ENCODE measurements around the gene IDUA. TPM values are rescaled to one million over a fixed set of nuclear protein-coding genes. Genes with fewer than 3 reads are reported as not detected.
A peak's percentile ranks its signal among the peaks of the same experiment; 100 is the strongest.

The IDUA gene
- total RNA-seq, 4 donors from 2014 or later = 11.0 to 33.1 (median 19.7) TPM

DNA sequence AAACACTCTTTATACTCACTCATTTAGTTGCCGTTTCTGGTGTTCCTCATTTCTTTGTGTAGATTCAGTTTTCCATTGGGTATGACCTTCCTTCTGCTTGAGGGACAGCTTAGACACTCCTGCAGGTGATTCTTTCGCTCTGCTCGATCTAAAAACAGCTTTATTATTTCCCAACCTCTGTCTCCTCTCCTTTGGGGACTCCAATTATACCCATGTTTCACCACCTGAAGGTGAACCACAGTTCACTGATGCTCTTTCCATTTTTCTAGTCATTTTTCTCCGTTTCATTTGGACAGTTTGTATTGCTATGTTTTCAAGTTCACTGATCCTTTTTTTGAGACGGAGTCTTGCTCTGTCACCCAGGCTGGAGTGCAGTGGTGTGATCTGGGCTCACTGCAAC lies 20.0 kb downstream of the IDUA start:
- 92% methylated on average over 5 of the region's 5 CpGs for WGBS
- no peak overlapping the region for H3K4me3 ChIP-seq
- no peaks in the 10 kb centered on the region for H3K9me3 ChIP-seq
- DNase-seq (ENCODE audit: low spot score in 2 of 2) = no peak
- H3K27me3 ChIP-seq = peaks cover 56% of the 10 kb centered on the region
- no peaks in the 10 kb centered on the region for H3K36me3 ChIP-seq
- peaks cover 39% of the 10 kb centered on the region for H3K4me1 ChIP-seq
- TF ChIP-seq POLR2A (IDR thresholded peaks at IDR 0.05) (no peak), EP300 (IDR thresholded peaks at IDR 0.05) (no peak), POLR2AphosphoS5 (IDR thresholded peaks at IDR 0.05) (no peak)
- TF ChIP-seq, protein P1, sequence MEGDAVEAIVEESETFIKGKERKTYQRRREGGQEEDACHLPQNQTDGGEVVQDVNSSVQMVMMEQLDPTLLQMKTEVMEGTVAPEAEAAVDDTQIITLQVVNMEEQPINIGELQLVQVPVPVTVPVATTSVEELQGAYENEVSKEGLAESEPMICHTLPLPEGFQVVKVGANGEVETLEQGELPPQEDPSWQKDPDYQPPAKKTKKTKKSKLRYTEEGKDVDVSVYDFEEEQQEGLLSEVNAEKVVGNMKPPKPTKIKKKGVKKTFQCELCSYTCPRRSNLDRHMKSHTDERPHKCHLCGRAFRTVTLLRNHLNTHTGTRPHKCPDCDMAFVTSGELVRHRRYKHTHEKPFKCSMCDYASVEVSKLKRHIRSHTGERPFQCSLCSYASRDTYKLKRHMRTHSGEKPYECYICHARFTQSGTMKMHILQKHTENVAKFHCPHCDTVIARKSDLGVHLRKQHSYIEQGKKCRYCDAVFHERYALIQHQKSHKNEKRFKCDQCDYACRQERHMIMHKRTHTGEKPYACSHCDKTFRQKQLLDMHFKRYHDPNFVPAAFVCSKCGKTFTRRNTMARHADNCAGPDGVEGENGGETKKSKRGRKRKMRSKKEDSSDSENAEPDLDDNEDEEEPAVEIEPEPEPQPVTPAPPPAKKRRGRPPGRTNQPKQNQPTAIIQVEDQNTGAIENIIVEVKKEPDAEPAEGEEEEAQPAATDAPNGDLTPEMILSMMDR (IDR thresholded peaks at IDR 0.05) = no peak
- no peak overlapping the region for H3K27ac ChIP-seq

- no peaks in the 10 kb centered on the region for H3K9me3 ChIP-seq
- H3K27me3 ChIP-seq = peaks cover 34% of the 10 kb centered on the region
- H3K27ac ChIP-seq = no peak overlapping the region
- DNase-seq (ENCODE audit: low spot score in 2 of 2) = no peak
- H3K36me3 ChIP-seq = no peaks in the 10 kb centered on the region
- WGBS = 1% methylated on average over 24 of the region's 36 CpGs
- TF ChIP-seq, protein P1 (IDR thresholded peaks at IDR 0.05) = no peak
- TF ChIP-seq POLR2A (IDR thresholded peaks at IDR 0.05) = no peak
- no peak for TF ChIP-seq EP300 (IDR thresholded peaks at IDR 0.05)
- TF ChIP-seq POLR2AphosphoS5 (IDR thresholded peaks at IDR 0.05) = no peak
- peaks cover 31% of the 10 kb centered on the region for H3K4me1 ChIP-seq
- H3K4me3 ChIP-seq = peak overlapping the region; percentile 65
Observed at GRCh38 chr4:1008840-1009541, 22.1 kb downstream of the IDUA start.

GRCh38 chr4:1009542-1010394 lies 22.9 kb downstream of the IDUA start:
- no peak for DNase-seq (ENCODE audit: low spot score in 2 of 2)
- TF ChIP-seq POLR2A (IDR thresholded peaks at IDR 0.05) = no peak
- TF ChIP-seq, protein P1 (IDR thresholded peaks at IDR 0.05) = peak in 1 of 2 donors; percentile 17
- Histone ChIP-seq H3K4me1 (peaks cover 31% of the 10 kb centered on the region), H3K9me3 (no peaks in the 10 kb centered on the region), H3K27me3 (peaks cover 27% of the 10 kb centered on the region), H3K27ac (peak overlapping the region; percentile 85), H3K4me3 (peak overlapping the region; percentile 65), H3K36me3 (no peaks in the 10 kb centered on the region)
- WGBS = 0% methylated on average over 12 of the region's 109 CpGs

DNA sequence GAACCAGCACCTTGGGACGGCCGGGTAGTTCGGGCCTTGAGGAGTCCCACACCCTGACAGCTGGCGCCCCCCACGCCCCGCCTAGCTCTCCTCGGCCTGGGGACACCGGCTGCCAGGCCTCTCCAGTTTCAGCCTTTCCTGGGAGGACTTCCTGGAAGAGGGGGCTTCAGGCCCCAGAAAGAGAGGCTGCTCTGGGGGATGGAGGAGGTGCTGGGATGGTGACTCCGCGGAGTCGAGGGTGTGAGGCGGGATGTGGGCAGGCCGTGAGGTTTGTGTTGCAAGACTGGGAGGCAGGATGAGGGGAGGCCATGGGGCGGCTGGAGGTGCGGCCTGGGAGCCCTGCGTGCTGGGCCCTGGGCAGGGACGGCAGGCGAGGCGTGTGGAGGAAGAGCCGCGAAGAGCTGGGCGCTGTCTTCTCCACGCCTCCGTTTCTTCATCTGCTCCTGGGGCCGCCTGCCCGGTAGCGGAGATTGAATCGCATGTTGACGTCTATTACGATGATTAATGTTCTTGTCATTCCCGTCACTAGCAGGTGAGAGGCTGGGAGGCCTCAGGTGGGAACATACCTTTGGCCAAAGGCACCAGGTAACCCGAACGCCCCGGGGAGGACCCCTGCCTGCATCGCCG lies 23.7 kb downstream of the IDUA start:
- Histone ChIP-seq H3K4me3 (peak overlapping the region; percentile 65), H3K9me3 (no peaks in the 10 kb centered on the region), H3K27me3 (peaks cover 19% of the 10 kb centered on the region), H3K4me1 (peaks cover 31% of the 10 kb centered on the region), H3K36me3 (no peaks in the 10 kb centered on the region), H3K27ac (peak overlapping the region; percentile 85)
- TF ChIP-seq POLR2A (IDR thresholded peaks at IDR 0.05) (no peak), POLR2AphosphoS5 (IDR thresholded peaks at IDR 0.05) (no peak), EP300 (IDR thresholded peaks at IDR 0.05) (no peak)
- TF ChIP-seq, protein P1 (IDR thresholded peaks at IDR 0.05) = no peak
- DNase-seq (ENCODE audit: low spot score in 2 of 2) = peak in 1 of 2 donors; percentile 91
- WGBS = 1% methylated on average over 24 of the region's 36 CpGs
